BE2C (cell line): ENCODE measurements around the gene SLIT1.

Experiments used
- DNase-seq: peaks from one replicate; pipeline ENCODE4 v3.0.0-alpha.2; 2020
- H3K27me3 ChIP-seq: fragments of 250-450 bp; sonication (Bioruptor Pico); 2 replicates; pipeline ENCODE4 v1.5.1; 2020; ENCODE audit warnings: mild to moderate bottlenecking
- H3K36me3 ChIP-seq: fragments of 250-450 bp; sonication (Bioruptor Pico); 2 replicates; pipeline ENCODE4 v1.5.1; 2020; ENCODE audit warnings: mild to moderate bottlenecking
- H3K4me1 ChIP-seq: fragments of 250-450 bp; sonication (Bioruptor Pico); 2 replicates; pipeline ENCODE4 v1.5.1; 2020
- H3K4me3 ChIP-seq: 2 replicates; pipeline ENCODE4 v1.5.1; 2011; ENCODE audit warnings: low read depth, low read length
- H3K9me3 ChIP-seq: fragments of 250-450 bp; sonication (Bioruptor Pico); 2 replicates; pipeline ENCODE4 v1.5.1; 2020
- TF ChIP-seq, protein P1 (sequence below): IDR thresholded peaks from 2 replicates; pipeline ENCODE4 v1.5.1; 2012; ENCODE audit warnings: mild to moderate bottlenecking, low read depth, low read length

SLIT1 gene

DNA sequence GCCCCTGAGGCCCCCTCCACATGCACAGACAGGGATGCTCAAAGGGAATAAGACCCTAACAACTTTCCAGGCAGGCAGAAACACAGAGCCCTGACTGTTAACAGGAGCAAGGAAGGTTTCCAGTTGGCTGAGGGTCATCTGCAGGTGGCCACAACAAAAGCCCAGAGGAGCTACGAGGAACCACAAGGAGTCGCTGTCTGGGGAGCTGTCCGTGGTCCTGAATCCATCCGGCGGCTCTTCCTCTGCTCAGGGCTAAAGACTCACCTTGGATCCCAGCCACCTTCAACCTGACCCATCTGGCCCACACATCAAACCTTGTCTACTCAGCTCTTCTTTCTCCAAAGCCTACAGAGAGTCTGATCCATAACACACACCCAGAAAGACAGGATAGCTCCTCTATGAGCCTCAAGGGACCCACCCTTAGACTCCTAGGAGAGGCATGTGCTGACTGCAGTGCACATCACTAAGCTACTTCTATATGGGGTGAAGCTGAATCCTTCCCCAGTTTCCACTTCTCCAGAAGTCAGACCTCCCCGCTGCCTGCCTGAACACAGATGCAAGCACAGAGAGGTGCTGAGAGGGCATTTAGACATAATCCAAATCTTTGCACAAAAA lies 104.0 kb downstream of the SLIT1 start:
- Histone ChIP-seq H3K4me3 (no peak overlapping the region), H3K4me1 (no peaks in the 10 kb centered on the region), H3K27me3 (no peaks in the 10 kb centered on the region), H3K36me3 (no peaks in the 10 kb centered on the region), H3K9me3 (no peaks in the 10 kb centered on the region)
- no peak for DNase-seq
- TF ChIP-seq, protein P1, sequence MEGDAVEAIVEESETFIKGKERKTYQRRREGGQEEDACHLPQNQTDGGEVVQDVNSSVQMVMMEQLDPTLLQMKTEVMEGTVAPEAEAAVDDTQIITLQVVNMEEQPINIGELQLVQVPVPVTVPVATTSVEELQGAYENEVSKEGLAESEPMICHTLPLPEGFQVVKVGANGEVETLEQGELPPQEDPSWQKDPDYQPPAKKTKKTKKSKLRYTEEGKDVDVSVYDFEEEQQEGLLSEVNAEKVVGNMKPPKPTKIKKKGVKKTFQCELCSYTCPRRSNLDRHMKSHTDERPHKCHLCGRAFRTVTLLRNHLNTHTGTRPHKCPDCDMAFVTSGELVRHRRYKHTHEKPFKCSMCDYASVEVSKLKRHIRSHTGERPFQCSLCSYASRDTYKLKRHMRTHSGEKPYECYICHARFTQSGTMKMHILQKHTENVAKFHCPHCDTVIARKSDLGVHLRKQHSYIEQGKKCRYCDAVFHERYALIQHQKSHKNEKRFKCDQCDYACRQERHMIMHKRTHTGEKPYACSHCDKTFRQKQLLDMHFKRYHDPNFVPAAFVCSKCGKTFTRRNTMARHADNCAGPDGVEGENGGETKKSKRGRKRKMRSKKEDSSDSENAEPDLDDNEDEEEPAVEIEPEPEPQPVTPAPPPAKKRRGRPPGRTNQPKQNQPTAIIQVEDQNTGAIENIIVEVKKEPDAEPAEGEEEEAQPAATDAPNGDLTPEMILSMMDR: no peak; the same call in 1 of the 2 replicates

DNA sequence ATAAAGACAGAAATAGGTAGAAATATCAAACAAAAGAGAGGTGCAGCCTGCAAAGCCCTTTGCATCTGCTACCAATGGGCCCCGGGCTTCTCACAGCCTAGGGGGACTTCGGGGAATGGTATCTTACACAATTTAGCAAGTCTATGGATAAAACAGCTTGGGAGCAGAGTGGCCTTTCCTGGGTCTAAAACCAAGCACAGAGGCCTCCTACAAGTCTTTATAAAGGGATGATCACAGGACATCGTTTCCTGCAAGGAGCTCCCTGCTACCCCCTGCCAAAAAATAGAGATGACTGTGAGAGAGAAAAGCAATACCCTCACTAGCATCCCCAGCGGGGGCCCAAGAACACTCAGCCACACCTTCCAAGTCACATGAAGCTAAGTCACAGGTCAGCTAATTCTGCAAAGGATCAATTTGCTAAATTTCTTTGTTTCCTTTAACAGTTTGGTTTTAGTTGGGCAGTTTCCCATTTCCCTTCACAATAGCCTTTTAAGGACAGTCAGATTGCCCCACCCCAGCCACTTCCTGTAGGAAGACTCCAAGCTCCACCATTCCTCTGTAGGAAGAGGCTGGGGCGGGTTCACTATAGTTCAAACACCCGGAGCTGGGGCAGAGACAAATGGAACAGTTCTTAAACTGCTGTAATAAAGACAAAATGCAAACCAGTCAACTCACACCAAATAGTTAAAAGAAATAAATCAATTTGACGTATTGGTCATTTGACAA lies 105.5 kb downstream of the SLIT1 start:
- TF ChIP-seq, protein P1: no peak
- no peaks in the 10 kb centered on the region for H3K36me3 ChIP-seq
- DNase-seq: no peak
- H3K4me1 ChIP-seq: no peaks in the 10 kb centered on the region
- no peaks in the 10 kb centered on the region for H3K27me3 ChIP-seq
- H3K9me3 ChIP-seq: no peaks in the 10 kb centered on the region
- no peak overlapping the region for H3K4me3 ChIP-seq

DNA sequence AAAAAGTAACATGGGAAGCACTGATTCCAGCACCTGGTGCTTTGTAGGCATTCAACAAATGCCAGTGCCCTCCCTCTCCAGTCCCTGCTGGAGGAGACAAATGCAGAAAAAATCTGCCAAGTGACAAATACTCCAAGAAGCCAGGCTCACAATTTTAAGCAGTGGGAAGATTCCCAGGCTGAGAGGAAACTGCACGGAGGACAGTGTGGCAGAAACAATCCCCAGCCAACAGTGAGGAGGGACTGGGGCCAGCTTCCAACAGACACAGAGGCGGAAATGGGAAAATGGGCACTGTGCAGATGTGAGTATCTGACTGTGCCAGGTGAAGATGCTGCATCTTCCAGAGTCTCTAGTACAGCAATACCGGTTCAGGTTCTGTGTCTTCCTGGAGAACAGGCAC lies 106.3 kb downstream of the SLIT1 start:
- Histone ChIP-seq H3K9me3 (no peaks in the 10 kb centered on the region), H3K4me3 (no peak overlapping the region), H3K27me3 (no peaks in the 10 kb centered on the region), H3K36me3 (no peaks in the 10 kb centered on the region), H3K4me1 (no peaks in the 10 kb centered on the region; the same call in 1 of the 2 replicates)
- TF ChIP-seq, protein P1: no peak
- DNase-seq: no peak

DNA sequence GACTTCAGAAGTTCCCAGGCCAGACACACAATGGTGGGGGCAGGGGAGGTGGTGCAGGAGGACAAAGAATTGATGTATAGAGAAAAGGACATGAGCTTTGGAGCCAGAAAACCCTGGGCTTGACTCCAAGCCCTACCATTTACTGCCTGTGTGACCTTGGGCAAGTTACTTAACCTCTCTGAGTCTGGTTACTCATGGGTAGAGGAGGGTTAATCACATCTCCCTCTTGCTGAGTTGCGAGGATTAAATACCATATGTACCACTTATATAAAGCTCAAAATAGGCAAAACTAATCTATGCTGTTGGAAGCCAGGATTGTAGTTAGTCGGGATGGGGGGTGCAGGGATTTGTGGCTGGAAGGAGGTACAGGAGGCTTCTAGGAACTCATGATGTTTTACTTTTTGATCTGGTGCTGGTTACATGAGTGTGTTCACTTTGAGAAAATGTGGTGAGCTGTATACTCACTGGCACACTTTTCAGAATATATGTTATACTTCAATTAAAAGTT lies 106.8 kb downstream of the SLIT1 start:
- no peak overlapping the region for H3K4me3 ChIP-seq
- H3K27me3 ChIP-seq: no peaks in the 10 kb centered on the region
- H3K4me1 ChIP-seq: no peaks in the 10 kb centered on the region; the same call in 1 of the 2 replicates
- TF ChIP-seq, protein P1: no peak
- no peaks in the 10 kb centered on the region for H3K9me3 ChIP-seq
- no peaks in the 10 kb centered on the region for H3K36me3 ChIP-seq
- no peak for DNase-seq

DNA sequence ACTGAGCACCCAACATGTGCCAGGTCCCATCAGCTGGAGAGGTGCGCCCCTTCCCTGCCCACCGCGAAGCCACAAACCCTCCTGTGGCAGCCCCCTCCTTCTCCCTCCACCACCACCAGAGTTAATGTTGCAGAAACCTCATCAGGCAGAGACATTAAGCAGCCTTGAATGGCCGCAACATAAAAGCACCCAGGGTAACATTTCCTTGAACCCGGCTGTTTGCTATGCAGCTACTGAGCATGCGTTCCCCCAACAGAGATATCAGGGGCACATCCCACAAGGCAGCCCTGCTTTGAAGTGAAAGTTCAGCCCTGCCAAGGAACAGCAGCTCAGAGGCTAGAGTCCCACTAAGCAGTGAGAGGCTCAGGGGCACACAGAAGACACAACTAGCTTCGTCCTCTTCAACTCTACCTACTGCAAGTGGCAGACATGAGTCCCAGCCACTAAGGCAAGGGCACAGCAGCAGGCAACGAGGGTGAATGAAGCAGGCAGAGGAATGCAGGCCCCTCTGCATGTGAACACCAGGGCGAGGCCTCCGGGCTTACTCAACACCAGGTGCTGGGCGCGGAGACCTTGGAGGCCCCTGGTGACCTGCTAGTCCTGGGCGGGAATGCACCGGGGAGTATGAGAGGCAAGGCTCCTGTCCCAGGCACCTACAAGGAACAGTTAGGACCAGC lies 107.4 kb downstream of the SLIT1 start:
- no peaks in the 10 kb centered on the region for H3K9me3 ChIP-seq
- no peaks in the 10 kb centered on the region for H3K27me3 ChIP-seq
- no peaks in the 10 kb centered on the region; the same call in 1 of the 2 replicates for H3K4me1 ChIP-seq
- TF ChIP-seq, protein P1: no peak
- no peak overlapping the region for H3K4me3 ChIP-seq
- no peaks in the 10 kb centered on the region for H3K36me3 ChIP-seq
- no peak for DNase-seq
